ENCODE results near the gene TMPRSS9.
"Not testable (repeated sequence)": the region's sequence is repeated elsewhere in the genome, so short reads cannot be mapped to it uniquely, and the experiment has no call there.

The TMPRSS9 gene

DNA sequence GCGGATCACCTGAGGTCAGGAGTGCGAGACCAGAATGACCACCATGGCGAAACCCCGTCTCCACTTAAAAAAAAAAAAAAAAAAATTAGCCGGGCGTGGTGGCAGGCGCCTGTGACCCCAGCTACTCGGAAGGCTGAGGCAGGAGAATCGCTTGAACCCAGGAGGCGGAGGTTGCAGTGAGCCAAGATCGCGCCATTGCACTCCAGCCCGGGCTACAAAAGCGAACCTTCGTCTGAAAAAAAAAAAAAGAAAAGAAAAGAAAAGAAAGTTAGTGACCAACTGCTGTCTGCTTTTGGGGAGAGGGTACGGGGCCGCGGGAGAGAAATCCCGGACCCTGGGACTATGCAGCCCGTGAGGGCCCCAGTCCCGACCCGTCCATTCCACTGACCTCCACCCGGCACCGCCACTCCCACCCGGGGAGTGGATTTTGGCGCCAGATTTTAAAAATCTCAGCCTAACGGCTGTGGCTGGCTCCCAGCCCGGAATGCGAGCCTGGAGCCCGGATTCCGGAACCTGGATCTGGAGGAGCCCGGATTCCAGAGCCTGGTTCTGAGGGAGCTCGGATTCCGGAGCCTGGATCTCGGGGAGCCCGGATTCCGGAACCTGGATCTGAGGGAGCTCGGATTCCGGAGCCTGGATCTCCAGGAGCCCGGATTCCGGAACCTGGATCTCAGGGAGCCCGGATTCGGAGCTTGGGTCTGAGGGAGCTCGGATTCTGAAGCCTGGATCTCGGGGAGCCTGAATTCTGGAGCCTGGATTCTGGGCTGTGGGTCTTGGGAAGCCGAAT lies 102.8 kb downstream of the TMPRSS9 start:
- peak; percentile 63 for DNase-seq (ENCODE audit: low spot score)

DNA sequence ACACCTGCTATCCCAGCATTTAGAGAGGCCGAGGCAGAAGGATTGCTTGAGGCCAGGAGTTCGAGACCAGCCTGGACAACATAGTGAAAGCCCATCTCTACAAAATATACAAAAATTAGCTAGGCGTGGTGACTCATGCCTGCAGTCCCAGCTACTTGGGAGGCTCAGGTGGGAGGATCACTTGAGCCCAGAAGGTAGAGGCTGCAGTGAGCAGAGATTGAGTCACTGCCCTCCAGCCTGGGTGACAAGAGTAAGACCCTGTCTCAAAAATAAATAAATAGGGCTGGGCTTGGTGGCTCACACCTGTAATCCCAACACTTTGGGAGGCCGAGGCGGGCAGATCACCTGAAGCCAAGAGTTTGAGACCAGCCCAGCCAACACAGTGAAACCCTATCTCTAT lies 103.6 kb downstream of the TMPRSS9 start:
- DNase-seq (ENCODE audit: low spot score), result not testable (repeated sequence)

DNA sequence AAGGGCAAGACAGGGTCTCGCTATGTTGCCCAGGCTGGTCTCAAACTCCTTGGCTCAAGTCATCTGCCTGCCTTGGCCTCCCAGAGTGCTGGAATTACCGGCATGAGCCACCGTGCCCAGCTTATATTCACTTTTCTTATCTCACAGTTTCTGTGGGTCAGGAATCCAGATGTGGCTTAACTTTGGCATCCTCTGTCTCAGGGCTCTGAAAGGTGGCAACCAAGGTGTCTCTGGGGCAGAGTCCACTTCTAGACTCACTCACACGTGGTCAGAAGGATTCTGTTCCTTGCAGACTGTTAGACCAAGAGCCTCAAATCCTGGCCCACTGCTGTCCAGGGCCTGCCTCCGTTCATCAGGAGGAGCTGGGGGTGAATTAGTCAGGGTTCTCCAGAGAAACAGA lies 104.3 kb downstream of the TMPRSS9 start:
- DNase-seq (ENCODE audit: low spot score), result no peak

DNA sequence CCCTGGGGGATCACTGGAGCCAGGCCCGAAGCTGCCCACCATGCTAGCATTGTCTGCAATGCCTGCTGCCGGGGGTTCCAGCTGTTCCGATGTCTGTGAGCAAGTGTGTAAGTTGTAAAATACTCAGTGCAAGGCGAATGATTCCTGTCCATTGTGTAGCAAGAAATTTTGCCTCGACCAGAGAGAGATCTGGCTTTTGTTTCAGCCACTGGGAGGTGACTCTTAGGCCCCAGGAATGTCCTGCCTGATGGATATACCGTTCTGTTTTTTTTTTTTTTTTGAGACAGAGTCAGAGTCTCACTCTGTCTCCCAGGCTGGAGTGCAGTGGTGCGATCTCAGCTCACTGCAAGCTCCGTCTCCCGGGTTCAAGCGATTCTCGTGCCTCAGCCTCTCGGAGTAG lies 108.5 kb downstream of the TMPRSS9 start:
- DNase-seq (ENCODE audit: low spot score), result no peak

DNA sequence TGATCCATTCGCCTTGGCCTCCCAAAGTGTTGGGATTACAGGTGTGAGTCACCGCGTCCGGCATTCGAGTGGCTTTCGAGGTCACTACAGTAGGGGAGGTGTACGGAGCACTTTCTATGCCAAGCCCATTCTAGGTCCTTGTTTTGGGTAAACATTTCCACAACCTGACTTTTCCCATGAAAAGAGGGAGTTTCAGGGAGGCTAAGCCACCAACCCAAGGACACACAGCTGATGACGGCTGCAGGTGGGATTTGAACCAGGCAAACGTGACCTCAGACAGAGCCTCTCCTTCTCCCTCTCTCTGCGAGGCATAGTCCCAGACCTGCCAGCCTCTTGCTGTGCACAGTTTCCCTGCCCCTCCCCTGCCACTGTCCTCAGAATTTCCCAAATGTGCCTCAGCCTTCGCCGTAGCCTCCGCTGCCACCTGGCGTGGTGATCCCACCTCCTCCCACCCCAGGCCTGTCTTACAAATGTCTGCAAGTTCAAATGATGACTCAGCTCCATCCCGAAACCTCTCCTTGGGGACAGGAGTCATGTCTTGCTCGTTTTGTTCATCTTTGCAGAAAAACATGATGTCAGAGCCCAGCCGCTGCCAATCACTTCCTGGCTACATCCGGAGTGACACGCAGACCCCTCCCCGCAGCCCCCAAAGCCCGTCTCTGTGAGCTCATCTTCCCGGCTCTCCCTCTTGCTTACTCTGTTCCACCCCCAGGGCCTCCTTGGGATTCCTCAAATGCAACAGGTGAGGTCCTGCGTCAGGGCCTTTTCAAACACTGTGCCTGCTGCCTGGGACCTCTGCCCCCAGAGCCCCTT lies 109.2 kb downstream of the TMPRSS9 start:
- DNase-seq (ENCODE audit: low spot score), result no peak

DNA sequence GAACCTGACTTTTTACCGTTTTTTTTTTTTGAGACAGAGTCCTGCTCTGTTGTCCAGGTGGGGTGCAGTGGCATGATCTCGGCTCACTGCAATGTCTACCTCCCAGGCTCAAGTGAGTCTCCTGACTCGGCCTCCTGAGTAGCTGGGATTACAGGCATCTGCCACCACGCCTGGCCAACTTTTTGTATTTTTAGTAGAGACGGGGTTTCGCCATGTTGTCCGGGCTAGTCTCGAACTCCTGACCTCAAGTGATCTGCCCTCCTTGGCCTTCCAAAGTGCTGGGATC lies 109.8 kb downstream of the TMPRSS9 start:
- DNase-seq (ENCODE audit: low spot score), result not testable (repeated sequence)

DNA sequence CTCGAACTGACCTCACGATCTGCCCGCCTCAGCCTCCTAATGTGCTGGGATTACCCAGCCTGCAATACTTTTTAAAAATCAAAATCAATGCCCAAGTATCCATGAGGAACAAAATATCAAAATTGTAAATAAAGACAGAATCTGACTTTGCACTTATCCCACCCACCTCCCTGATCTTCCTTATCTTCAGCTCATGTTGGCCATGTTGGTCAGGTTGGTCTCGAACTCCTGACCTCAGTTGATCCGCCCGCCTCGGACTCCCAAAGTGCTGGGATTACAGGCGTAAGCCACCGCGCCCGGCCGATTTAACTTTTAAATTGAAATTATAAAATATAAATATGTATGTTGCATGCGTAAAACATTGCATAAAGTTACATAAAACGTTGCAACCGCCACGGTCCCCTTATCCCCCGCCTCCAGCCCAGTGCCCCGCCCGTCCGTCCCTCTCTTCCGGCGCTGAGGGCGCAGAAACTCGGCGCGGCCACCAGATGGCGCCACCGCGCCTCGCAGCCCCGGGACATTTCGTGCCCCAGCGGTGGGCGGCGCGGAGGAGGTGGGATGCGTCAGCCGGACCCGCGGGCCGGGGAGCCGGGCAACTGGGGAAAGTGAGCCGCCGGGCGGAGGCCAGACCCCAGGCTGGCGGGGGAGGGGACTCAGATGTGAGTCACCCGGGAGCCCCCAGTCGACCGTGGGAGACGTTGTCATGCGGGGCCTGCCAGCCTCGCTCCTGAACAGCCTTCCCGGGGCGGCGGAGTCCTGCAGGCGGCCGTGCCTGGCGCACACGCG lies 114.4 kb downstream of the TMPRSS9 start:
- no peak for DNase-seq (ENCODE audit: low spot score)

DNA sequence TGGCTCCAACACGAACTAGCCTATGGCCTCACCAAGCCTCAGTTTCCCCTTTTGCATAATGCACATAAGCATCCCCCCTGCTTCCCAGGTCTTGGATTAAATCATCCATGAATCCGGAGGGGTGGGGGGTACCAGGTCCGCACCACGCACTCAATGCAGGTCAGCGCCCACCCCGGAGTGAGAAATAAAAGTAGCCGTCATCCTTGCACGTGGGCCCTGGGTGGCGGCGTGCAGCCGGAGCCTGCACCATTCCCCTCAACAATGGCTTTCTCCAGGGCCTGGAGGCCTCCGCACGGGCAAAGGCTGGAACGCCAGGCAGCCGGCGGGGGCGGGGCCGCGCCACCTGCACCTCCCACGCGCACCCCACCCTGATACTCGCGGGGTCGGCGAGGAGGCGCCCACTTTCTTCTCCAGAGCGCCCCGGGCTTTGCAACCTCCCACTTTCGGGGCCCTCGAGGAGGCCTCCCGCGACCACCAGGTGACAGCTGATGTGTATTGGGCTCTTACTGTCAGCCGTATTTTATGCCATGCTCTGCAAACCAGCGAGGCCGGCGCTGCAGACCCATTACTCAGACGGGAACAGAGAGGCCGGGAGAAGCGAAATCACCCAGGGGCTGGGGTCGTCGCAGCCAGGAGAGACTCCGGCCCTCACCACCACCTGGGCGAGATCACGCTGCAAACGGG lies 115.1 kb downstream of the TMPRSS9 start:
- DNase-seq (ENCODE audit: low spot score), result no peak

All from COLO829 (cell line).